GM12892 (cell line): Measurements from ENCODE around the gene MYH13.
A peak's percentile ranks its signal among the peaks of the same experiment; 100 is the strongest.

ENCODE experiments used
- DNase-seq: peaks from one replicate; pipeline ENCODE4 v3.0.0; 2011; ENCODE audit not compliant: insufficient read length
- FAIRE-seq: peaks from 2 replicates; lab custom pipeline; 2011; peaks lifted over from hg19 to GRCh38; lab: Jason Lieb, UNC
- POLR2A ChIP-seq: IDR thresholded peaks from 2 replicates; pipeline ENCODE4 v1.6.1; 2011; ENCODE audit warnings: low read depth, low read length, control low read depth
- POLR2AphosphoS5 ChIP-seq: IDR thresholded peaks from 2 replicates; pipeline ENCODE4 v1.6.1; 2011; ENCODE audit warnings: low read depth, low read length, control low read depth
- TAF1 ChIP-seq: IDR thresholded peaks from 2 replicates; pipeline ENCODE4 v1.6.1; 2011; ENCODE audit warnings: low read depth, mild to moderate bottlenecking, control low read depth, low read length, borderline replicate concordance

MYH13 gene

GRCh38 chr17:10385871-10386270 is 13.1 kb upstream of the MYH13 start:
- no peak for TF ChIP-seq POLR2AphosphoS5
- TF ChIP-seq POLR2A = no peak
- TF ChIP-seq TAF1 = no peak
- DNase-seq (no peak), FAIRE-seq (no peak)

GRCh38 chr17:10384175-10384574 is 11.4 kb upstream of the MYH13 start:
- DNase-seq (no peak), FAIRE-seq (no peak)
- TF ChIP-seq TAF1 (no peak), POLR2A (no peak)

DNA sequence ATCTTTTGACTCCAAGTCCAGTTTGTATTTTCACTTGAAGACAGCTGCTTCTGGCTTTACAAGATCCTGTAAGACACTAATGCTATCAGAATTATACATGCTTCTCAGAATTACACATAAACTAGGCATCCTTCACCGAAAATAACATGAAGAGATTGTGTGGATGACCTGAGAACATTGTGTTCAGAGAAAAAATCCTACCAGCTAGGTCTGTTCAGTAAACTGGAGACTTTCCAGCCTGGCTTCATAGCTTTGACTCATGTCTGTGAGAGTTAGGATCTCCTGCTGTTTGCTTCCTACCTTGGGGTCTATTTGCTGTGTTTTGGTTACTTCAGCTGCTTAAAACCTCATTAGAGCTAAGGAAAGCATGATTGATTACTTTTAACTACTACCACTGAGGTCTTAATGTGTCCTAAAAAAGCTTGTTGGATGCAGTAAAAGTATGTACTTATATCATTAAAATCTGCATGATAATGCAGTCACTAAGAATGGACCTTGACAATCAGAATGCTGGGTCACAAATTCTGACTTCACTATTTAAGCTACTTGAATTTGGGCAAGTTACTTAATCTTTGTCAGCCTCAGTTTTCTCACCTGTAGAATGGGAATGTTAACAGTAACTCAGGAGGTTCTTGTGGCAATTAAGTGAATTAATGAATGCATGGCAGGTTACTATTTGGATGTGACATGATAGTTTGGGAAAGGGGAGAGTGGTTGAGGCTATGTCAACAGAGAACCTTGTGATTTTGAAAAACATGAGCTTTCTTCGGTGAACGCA is 8.0 kb upstream of the MYH13 start:
- DNase-seq (no peak), FAIRE-seq (no peak)
- TF ChIP-seq POLR2AphosphoS5 (no peak), TAF1 (no peak), POLR2A (no peak)

- no peak for FAIRE-seq
- no peak for DNase-seq
- TF ChIP-seq POLR2A = no peak
- TF ChIP-seq TAF1 = no peak
- TF ChIP-seq POLR2AphosphoS5 = no peak
Observed at GRCh38 chr17:10370016-10370608, 2.7 kb downstream of the MYH13 start.

GRCh38 chr17:10369239-10369638 is 3.6 kb downstream of the MYH13 start:
- TF ChIP-seq POLR2AphosphoS5 (no peak), POLR2A (no peak), TAF1 (no peak)
- FAIRE-seq = no peak
- no peak for DNase-seq

DNA sequence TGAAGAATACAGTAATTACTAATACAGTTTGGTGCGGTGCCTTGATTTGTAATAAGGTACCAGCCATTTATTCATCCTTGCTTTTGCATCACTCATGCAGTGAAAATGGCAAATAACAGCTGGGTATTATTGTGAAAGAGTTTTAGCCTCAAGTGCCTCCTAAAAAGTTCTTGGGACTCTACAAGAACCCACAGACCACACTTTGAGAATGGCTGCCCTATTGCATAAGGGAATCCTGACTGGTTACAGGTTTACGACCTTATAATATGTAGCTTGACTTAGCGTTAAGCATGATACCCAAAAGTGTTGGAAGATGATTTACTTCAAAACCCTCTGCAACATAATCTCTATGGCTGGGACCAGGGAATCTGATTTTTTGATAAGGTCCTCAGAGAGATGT is 4.2 kb downstream of the MYH13 start:
- FAIRE-seq = no peak
- TF ChIP-seq POLR2A (no peak), TAF1 (no peak), POLR2AphosphoS5 (no peak)
- DNase-seq = no peak

GRCh38 chr17:10360578-10360977 is 12.2 kb downstream of the MYH13 start:
- DNase-seq (no peak), FAIRE-seq (no peak)
- TF ChIP-seq TAF1 (no peak), POLR2A (no peak), POLR2AphosphoS5 (no peak)

GRCh38 chr17:10357768-10358167 is 15.0 kb downstream of the MYH13 start:
- TF ChIP-seq TAF1 (no peak), POLR2A (no peak), POLR2AphosphoS5 (no peak)
- DNase-seq (peak; percentile 29), FAIRE-seq (no peak)

DNA sequence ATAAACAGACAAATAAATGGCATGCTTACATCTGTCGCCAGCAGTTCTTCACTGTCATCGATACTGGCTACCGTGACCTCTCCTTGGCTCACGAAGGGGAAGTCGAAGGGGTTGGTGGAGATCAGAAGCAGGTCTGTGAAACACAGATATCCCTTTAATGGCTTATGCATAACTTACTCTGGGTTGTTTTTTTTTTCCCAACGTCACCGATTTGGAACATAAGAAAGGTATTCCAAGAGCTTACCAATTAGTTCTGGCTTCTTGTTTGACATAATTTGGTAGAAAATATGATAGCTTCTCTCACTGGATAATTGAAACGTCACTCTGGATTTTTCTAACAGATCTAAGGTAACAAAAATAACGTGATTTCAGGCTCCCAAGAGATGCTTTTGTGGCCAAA is 18.2 kb downstream of the MYH13 start:
- TF ChIP-seq POLR2AphosphoS5 (no peak), POLR2A (no peak), TAF1 (no peak)
- no peak for DNase-seq
- no peak for FAIRE-seq

DNA sequence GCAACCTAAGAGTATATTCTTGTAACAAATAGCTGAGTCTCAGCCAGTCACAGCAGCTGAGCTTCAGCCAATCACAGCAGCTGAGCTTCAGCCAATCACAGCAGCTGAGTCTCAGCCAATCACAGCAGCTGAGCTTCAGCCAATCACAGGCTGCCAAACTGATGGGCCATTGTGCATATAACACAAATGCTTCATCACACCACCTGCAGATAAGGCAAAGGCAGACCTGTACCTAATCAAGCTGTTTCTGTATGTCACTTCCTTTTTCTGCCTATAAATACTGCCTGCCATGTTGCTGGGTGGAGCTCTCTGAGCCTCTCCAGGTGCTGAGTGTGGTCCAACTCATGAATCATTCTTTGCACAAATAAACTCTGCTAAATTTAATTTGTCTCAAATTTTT is 19.9 kb downstream of the MYH13 start:
- FAIRE-seq = no peak
- no peak for DNase-seq
- TF ChIP-seq POLR2A = no peak
- TF ChIP-seq POLR2AphosphoS5 = no peak
- no peak for TF ChIP-seq TAF1

GRCh38 chr17:10349403-10349802 is 23.4 kb downstream of the MYH13 start:
- TF ChIP-seq POLR2A (no peak), POLR2AphosphoS5 (no peak), TAF1 (no peak)
- FAIRE-seq = no peak
- no peak for DNase-seq

DNA sequence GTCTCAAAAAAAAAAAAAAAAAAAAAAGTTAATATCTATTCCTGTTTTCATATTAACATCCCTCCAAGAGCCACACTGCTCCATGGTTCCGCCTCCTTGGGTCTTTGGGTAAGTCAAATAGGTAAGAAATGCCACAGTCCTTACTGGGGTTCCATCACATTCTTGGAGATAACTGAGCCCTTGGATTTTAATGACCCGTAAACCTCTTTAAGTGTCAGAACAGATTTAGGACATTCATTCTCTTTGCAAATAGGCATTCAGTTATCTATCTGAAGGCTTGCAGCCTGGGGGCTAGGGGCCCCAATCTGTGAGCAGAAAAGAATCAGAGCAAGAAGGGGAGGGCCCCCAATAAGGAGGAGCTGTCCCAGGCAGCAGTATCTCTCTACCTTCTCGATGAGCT is 28.0 kb downstream of the MYH13 start:
- FAIRE-seq = no peak

More for the DNA sequence above, 28.0 kb downstream of the MYH13 start:
- TF ChIP-seq POLR2A (no peak), TAF1 (no peak), POLR2AphosphoS5 (no peak)
- DNase-seq = no peak
